ENCODE data around the gene LPO.

Gene LPO

DNA sequence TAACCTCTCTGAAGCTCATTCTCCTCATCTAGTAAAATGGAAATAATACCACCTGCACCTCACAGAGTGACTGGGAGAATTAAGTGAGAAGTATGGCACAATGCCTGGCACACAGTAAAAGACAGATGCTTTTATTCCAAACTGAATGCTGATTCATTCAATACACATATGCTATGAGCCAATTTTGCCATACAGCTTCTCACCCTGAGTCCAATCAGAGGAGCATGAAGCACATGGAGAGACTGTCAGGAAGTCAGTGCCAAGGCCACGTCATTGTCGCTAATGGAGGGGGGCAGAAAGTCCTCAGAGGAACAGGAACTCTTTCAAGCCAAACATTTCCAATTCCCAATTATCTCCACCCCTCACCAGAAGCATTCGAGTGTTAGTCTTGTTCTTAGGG, 30.9 kb upstream of the LPO start:
- POLR2A ChIA-PET: no interaction called here
- CTCF ChIA-PET: interaction anchor here (2.0 kb wide), 1 partner anchor 9 kb away, joined by 7 read pairs; no protein-coding TSS in a partner anchor
- H3K4me3 ChIP-seq (ENCODE audit: low read depth, low read length): no peak overlapping the region
- DNase-seq (ENCODE audit: low read depth, low spot score): no peak
- TF ChIP-seq, protein P1, sequence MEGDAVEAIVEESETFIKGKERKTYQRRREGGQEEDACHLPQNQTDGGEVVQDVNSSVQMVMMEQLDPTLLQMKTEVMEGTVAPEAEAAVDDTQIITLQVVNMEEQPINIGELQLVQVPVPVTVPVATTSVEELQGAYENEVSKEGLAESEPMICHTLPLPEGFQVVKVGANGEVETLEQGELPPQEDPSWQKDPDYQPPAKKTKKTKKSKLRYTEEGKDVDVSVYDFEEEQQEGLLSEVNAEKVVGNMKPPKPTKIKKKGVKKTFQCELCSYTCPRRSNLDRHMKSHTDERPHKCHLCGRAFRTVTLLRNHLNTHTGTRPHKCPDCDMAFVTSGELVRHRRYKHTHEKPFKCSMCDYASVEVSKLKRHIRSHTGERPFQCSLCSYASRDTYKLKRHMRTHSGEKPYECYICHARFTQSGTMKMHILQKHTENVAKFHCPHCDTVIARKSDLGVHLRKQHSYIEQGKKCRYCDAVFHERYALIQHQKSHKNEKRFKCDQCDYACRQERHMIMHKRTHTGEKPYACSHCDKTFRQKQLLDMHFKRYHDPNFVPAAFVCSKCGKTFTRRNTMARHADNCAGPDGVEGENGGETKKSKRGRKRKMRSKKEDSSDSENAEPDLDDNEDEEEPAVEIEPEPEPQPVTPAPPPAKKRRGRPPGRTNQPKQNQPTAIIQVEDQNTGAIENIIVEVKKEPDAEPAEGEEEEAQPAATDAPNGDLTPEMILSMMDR (IDR thresholded peaks at IDR 0.05; ENCODE audit: insufficient read depth, low read length, missing control alignments): no peak

DNA sequence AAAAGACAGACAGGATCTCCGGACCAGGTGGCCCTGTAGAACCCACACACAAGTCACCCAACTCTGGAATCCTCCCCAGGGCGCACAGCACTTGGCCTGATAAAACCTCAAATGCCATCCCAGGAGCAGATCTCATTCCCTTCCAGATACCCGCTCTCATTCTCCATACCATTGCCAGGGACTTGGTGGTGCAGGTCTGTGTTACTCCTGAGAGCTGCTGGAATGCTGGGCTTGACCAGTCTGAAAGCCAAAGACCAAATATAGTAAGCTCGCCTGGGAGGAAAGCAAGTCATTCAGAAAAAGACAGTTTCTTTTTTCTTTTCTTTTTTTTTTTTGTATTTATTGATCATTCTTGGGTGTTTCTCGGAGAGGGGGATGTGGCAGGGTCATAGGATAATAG, 30.0 kb upstream of the LPO start:
- H3K4me3 ChIP-seq (ENCODE audit: low read depth, low read length): no peak overlapping the region
- CTCF ChIA-PET: interaction anchor here (2.0 kb wide), 1 partner anchor 9 kb away, joined by 7 read pairs; no protein-coding TSS in a partner anchor

DNA sequence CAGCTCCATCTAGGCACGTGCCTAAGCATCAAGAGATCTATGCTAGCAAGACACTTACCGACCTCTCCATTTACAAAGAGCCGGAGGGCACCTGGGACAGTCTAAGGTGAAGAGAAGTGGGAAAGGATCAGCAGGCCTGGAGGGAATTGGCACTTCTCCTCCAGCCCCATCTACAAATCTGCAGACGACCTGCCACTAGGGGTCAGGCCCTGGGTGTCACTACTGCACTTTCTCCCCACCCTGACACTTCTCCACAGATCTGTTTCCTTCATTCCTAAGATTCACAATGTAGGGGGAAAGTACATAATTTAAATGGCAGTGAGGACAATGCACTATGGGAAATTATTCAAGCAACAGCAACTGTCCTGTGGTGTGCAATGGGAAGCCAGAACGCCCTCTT, 27.5 kb upstream of the LPO start:
- ChIA-PET CTCF (interaction anchor here (1.8 kb wide), 1 partner anchor 9 kb away, joined by 7 read pairs; no protein-coding TSS in a partner anchor), POLR2A (no interaction called here)

More for the DNA sequence above, 30.0 kb upstream of the LPO start:
- no peak for DNase-seq (ENCODE audit: low read depth, low spot score)
- TF ChIP-seq, protein P1 (IDR thresholded peaks at IDR 0.05; ENCODE audit: insufficient read depth, low read length, missing control alignments): no peak
- POLR2A ChIA-PET: interaction anchor here (0.6 kb wide), 1 partner anchor 451 kb away, joined by 3 read pairs; no protein-coding TSS in a partner anchor

DNA sequence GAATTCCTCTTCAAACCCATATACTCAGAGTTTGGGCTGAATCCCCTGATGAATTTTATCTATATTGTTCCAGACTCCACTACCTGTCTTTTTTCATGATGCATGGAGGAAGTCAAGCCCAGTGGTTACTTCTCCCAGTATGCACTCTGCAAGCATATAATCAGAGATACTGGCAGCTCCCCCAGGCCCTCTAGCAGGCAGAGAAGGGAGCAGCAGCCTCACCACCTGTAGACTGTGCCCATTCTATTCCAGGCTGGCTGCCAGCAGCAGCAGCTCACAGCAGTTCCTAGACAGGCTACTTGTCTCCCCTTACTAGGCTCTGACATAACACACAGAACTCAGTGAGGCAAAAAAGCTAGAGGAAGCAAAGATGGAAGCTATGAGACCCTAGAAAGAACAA, 22.7 kb upstream of the LPO start:
- POLR2A ChIA-PET: no interaction called here
- no peak for DNase-seq (ENCODE audit: low read depth, low spot score)
- TF ChIP-seq, protein P1 (IDR thresholded peaks at IDR 0.05; ENCODE audit: insufficient read depth, low read length, missing control alignments): no peak
- CTCF ChIA-PET: interaction anchor here (1.1 to 1.7 kb wide), 3 partner anchors 10 to 34 kb away, joined by 3 to 10 read pairs (median 4); no protein-coding TSS in a partner anchor
- no peak overlapping the region for H3K4me3 ChIP-seq (ENCODE audit: low read depth, low read length)

More for the DNA sequence above, 27.5 kb upstream of the LPO start:
- TF ChIP-seq, protein P1 (IDR thresholded peaks at IDR 0.05; ENCODE audit: insufficient read depth, low read length, missing control alignments): no peak
- no peak for DNase-seq (ENCODE audit: low read depth, low spot score)
- H3K4me3 ChIP-seq (ENCODE audit: low read depth, low read length): no peak overlapping the region

DNA sequence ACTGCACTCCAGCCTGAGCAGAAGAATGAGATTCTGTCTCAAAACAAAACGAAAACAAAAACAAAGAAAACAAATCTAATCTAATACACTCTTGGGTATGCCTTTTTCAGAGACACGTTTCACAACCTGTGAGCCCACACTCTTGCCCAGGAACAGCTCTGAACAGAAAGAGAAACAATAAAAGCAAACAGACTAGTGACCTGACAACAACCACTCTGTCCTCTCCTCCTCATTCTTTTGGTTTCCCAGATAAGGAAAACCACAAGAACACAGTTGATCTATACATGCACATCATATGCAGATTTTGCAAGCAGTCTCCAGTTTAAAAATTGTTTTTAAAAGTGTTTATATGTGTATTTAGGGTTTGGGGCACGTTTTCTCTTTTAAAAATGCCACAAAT, 20.6 kb upstream of the LPO start:
- ChIA-PET POLR2A (no interaction called here), CTCF (interaction anchor here (0.9 to 1.0 kb wide), 2 partner anchors 18 to 32 kb away, joined by 3 to 6 read pairs; no protein-coding TSS in a partner anchor)
- TF ChIP-seq, protein P1 (IDR thresholded peaks at IDR 0.05; ENCODE audit: insufficient read depth, low read length, missing control alignments): no peak
- no peak overlapping the region for H3K4me3 ChIP-seq (ENCODE audit: low read depth, low read length)
- DNase-seq (ENCODE audit: low read depth, low spot score): no peak

DNA sequence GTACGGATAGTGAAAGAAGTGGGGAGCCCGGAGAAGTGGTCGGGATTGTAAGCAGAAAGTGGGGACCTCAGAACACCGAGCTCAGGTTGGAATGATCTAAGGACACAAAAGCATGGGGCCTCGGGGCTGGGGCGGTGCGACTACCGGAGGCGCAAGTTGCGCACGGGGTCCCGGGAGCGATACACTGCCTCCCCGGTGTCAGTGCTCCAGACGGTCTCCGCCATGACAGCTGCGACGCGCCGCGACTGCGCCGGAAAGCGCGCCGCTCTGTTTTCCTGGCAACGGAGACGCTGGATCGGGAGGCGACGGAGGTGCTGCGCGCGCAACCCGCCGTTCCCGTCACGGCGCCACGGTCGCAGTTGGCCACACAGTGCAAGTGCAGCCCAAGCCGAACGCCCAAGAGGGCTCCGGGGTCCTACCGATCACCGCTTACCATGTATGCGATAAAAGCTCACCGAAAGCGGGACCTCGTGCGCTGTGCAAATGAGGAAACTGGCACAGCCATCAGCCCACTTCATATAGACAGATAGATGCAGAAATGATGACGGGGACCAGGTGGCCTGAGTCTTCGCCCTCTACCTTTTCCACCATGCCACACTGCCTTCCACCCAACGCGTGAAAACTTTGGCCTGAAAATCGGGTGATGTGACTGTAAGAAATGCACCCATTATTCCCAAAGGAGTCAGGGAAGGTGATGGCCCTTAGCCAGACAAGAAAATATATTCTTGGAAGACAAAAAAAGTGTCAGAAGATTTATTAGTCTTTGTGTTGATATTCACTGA, 19.2 kb upstream of the LPO start, which contains the start of gene MKS1:
Gene MKS1 (minus strand): TSS at position 249 of the 782 bp plus-strand sequence. CDS start 25 bp downstream, at position 224.
- peak within 1 kb of the TSS; percentile 94 for H3K4me3 ChIP-seq (ENCODE audit: low read depth, low read length)
- DNase-seq (ENCODE audit: low read depth, low spot score): peak; percentile 29
- TF ChIP-seq, protein P1 (IDR thresholded peaks at IDR 0.05; ENCODE audit: insufficient read depth, low read length, missing control alignments): peak; percentile 77
- CTCF ChIA-PET: interaction anchor here (0.9 to 3.4 kb wide), 6 partner anchors 10 to 38 kb away, joined by 3 to 44 read pairs (median 5); no protein-coding TSS in a partner anchor
- POLR2A ChIA-PET: interaction anchor here (0.6 to 1.7 kb wide), 5 partner anchors 12 to 212 kb away, joined by 3 to 4 read pairs (median 3); partner anchors contain the start of gene SRSF1

Data from AG04449 (cell line).